A673 (cell line): ENCODE data around the gene NEU3. TPM values are rescaled to one million over a fixed set of nuclear protein-coding genes. Genes with fewer than 3 reads are reported as not detected.
"Not testable (repeated sequence)": the region's sequence is repeated elsewhere in the genome, so short reads cannot be mapped to it uniquely, and the experiment has no call there.

ENCODE experiments used
- BruUV-seq: library from RNA; stranded (reverse); fragments of 400-500 nt; replicated peaks from 2 replicates; lab custom pipeline; 2021; lab: Mats Ljungman, UMichigan
- CTCF ChIA-PET: fragments of 300-600 bp; sonication (Branson Sonifier 250); formaldehyde crosslinking; loops from one replicate; lab custom pipeline; 2022; ENCODE audit warnings: antibody characterized with exemption; lab: Charles Lee
- POLR2A ChIA-PET: fragments of 300-600 bp; sonication (Branson Sonifier 250); formaldehyde crosslinking; loops from one replicate; lab custom pipeline; 2022; ENCODE audit warnings: antibody characterized with exemption; ENCODE audit not compliant: low non-redundant PET; lab: Charles Lee
- DNase-seq: peaks from one replicate; pipeline ENCODE4 v3.0.0-alpha.2; 2015; ENCODE audit warnings: low spot score
- H3K27ac ChIP-seq: fragments of 200-600 bp; sonication (generic); 2 replicates; pipeline ENCODE4 v1.5.1; 2016; ENCODE audit warnings: mixed run types, low read depth, mild to moderate bottlenecking, mixed read lengths, antibody characterized with exemption, low read length; ENCODE audit not compliant: poor library complexity, severe bottlenecking
- H3K27me3 ChIP-seq: fragments of 200-600 bp; sonication (generic); replicated peaks from 2 replicates; pipeline ENCODE4 v1.6.1; 2017; ENCODE audit warnings: mixed run types, low read depth, mild to moderate bottlenecking, mixed read lengths, antibody characterized with exemption, low read length; ENCODE audit not compliant: insufficient read depth, poor library complexity
- H3K36me3 ChIP-seq: fragments of 200-600 bp; sonication (generic); 2 replicates; pipeline ENCODE4 v1.6.1; 2016; ENCODE audit warnings: mixed run types, mild to moderate bottlenecking, mixed read lengths, antibody characterized with exemption, low read length; ENCODE audit not compliant: insufficient read depth, poor library complexity, severe bottlenecking
- H3K4me1 ChIP-seq: fragments of 200-600 bp; sonication (generic); 2 replicates; pipeline ENCODE4 v1.6.1; 2017; ENCODE audit warnings: mixed run types, mild to moderate bottlenecking, mixed read lengths, antibody characterized with exemption, low read length; ENCODE audit not compliant: insufficient read depth, poor library complexity, severe bottlenecking
- H3K4me3 ChIP-seq: fragments of 200-600 bp; sonication (generic); 2 replicates; pipeline ENCODE4 v1.5.1; 2016; ENCODE audit warnings: low read depth, mixed run types, mild to moderate bottlenecking, mixed read lengths, low read length; ENCODE audit not compliant: poor library complexity, severe bottlenecking
- H3K9me3 ChIP-seq: fragments of 200-600 bp; sonication (generic); 2 replicates; pipeline ENCODE4 v1.6.1; 2016; ENCODE audit warnings: mixed run types, low read depth, mild to moderate bottlenecking, mixed read lengths, antibody characterized with exemption, low read length; ENCODE audit not compliant: poor library complexity, severe bottlenecking
- CTCF ChIP-seq: fragments of 300-800, 200-600 bp; sonication (generic); conservative IDR thresholded peaks from 2 replicates; pipeline ENCODE4 v1.5.1; 2017; ENCODE audit warnings: low read depth, mild to moderate bottlenecking, antibody characterized with exemption, low read length, moderate library complexity, mixed read lengths
- EZH2 ChIP-seq: fragments of 200-600 bp; sonication (generic); IDR thresholded peaks from 2 replicates; pipeline ENCODE4 v1.6.1; 2017; ENCODE audit warnings: borderline replicate concordance, low read depth, mild to moderate bottlenecking, mixed read lengths, antibody characterized with exemption, low read length; ENCODE audit not compliant: poor library complexity, severe bottlenecking
- intact Hi-C: fragments of 100-400 bp; cut with micrococcal nuclease; formaldehyde crosslinking; loops from one replicate; pipeline ENCODE4 v1.10.0; 2022; ENCODE audit not compliant: unreplicated experiment
- total RNA-seq: library from RNA; stranded (reverse); gene quantifications from 2 replicates; pipeline ENCODE4 v1.2.3, GENCODE V29; 2021

Gene NEU3
- total RNA-seq, 1 experiment from 2014 or later: 11.5 TPM

GRCh38 chr11:75011872-75012271, 23.1 kb downstream of the NEU3 start:
- Histone ChIP-seq H3K27me3 (no peaks in the 10 kb centered on the region), H3K36me3 (peaks cover 4% of the 10 kb centered on the region), H3K27ac (no peak overlapping the region), H3K4me1 (no peaks in the 10 kb centered on the region), H3K9me3 (no peaks in the 10 kb centered on the region), H3K4me3 (no peak overlapping the region)
- POLR2A ChIA-PET: no interaction called here
- CTCF ChIA-PET: no interaction called here
- TF ChIP-seq EZH2 (no peak), CTCF (no peak)
- no peak for DNase-seq
- intact Hi-C loops: no loop called here
- no TSS peak for BruUV-seq

DNA sequence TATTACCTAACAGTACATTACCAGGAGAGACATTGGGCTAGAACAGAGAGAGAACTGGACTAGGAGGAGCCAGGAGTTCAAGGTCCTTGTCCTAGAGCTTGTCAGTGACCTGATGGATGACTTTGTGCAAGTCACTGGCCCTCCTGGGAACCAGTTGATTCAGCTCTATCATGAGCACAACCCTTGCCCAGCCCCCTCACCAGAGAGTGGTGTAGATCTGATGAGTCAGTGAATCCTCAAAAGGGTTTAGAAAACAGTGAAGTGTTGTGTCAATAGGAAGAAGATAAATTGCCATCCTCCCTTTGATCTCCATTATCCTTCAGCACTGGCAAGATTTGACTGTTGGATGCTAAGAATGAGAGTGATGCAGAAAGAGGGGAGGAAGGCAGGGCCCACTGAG, 24.3 kb downstream of the NEU3 start:
- Histone ChIP-seq H3K4me1 (no peaks in the 10 kb centered on the region), H3K27me3 (no peaks in the 10 kb centered on the region), H3K4me3 (no peak overlapping the region), H3K27ac (no peak overlapping the region), H3K9me3 (no peaks in the 10 kb centered on the region), H3K36me3 (no peaks in the 10 kb centered on the region)
- no peak for DNase-seq
- no TSS peak for BruUV-seq
- POLR2A ChIA-PET: no interaction called here
- TF ChIP-seq CTCF: no peak
- TF ChIP-seq EZH2: no peak
- CTCF ChIA-PET: interaction anchor here (0.9 kb wide), 1 partner anchor 10 kb away, joined by 3 read pairs; no protein-coding TSS in a partner anchor
- intact Hi-C loops: no loop called here

GRCh38 chr11:75014129-75014528, 25.4 kb downstream of the NEU3 start:
- no peaks in the 10 kb centered on the region for H3K4me1 ChIP-seq
- no peak overlapping the region for H3K27ac ChIP-seq
- no peaks in the 10 kb centered on the region for H3K27me3 ChIP-seq
- intact Hi-C loops: no loop called here
- no peak for DNase-seq
- no peak overlapping the region for H3K4me3 ChIP-seq
- ChIA-PET CTCF (no interaction called here), POLR2A (no interaction called here)
- TF ChIP-seq CTCF: no peak
- TF ChIP-seq EZH2: no peak
- no peaks in the 10 kb centered on the region for H3K36me3 ChIP-seq
- BruUV-seq: no TSS peak
- no peaks in the 10 kb centered on the region for H3K9me3 ChIP-seq

- H3K9me3 ChIP-seq, DNase-seq, POLR2A ChIA-PET, H3K27me3 ChIP-seq, CTCF ChIA-PET, intact Hi-C loops, H3K4me1 ChIP-seq, H3K27ac ChIP-seq, H3K4me3 ChIP-seq, BruUV-seq, H3K36me3 ChIP-seq: not testable (repeated sequence)
These were observed 30.5 kb downstream of the NEU3 start for GRCh38 chr11:75019200-75019599.

DNA sequence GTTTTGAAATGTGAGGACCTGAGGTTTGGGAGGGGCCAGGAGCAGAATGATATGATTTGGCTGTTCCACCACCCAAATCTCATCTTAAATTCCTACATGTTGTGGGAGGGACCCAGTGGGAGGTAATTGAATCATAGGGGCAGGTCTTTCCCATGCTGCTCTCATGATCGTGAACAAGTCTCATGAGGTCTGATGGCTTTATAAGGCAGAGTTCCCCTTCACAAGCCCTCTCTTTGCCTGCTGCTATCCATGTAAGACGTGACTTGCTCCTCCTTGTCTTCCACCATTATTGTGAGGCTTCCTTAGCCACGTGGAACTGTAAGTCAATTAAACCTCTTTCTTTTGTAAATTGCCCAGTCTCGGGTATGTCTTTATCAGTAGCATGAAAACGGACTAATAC, 31.6 kb downstream of the NEU3 start:
- H3K9me3 ChIP-seq, BruUV-seq, H3K4me1 ChIP-seq, CTCF ChIA-PET, H3K36me3 ChIP-seq, POLR2A ChIA-PET, H3K27me3 ChIP-seq, H3K4me3 ChIP-seq, H3K27ac ChIP-seq: not testable (repeated sequence)
- peak; percentile 7 for DNase-seq
- intact Hi-C loops: loop anchor here (5.0 kb wide), 1 partner anchor 122 kb away; no protein-coding TSS in a partner anchor
